ENCODE measurements around the gene SLC5A11. TPM values are rescaled to one million over a fixed set of nuclear protein-coding genes. Genes with fewer than 3 reads are reported as not detected.

SLC5A11 gene
- total RNA-seq, 4 donors from 2014 or later = 6.8 TPM; not detected in 3

GRCh38 chr16:24873028-24873427 is 27.3 kb downstream of the SLC5A11 start:
- DNase-seq = no peak
- Histone ChIP-seq H3K9me3 (no peaks in the 10 kb centered on the region), H3K36me3 (no peaks in the 10 kb centered on the region), H3K27ac (no peak overlapping the region), H3K4me3 (no peak overlapping the region), H3K4me1 (peaks cover 0 to 11% (median 0%) of the 10 kb centered on the region in 4 donors), H3K27me3 (no peaks in the 10 kb centered on the region)
- in situ Hi-C loops (cut with MboI; ENCODE audit: low pct_ligation_motif_present in 1 of 4, low pct_unique_long_range_greater_than_20kb in 1 of 4, low sequenced_read_pairs in 3 of 4) = no loop called here
- intact Hi-C loops (cut with DNase I; ENCODE audit: low total_unique reads) = no loop called here
- 48 to 67% methylated on average over 1 to 2 of the region's 2 CpGs for WGBS, 2 donors (ENCODE audit: low coverage in 1 of 2)
- no peak for TF ChIP-seq CTCF (IDR thresholded peaks at IDR 0.05)
- no peak for TF ChIP-seq EP300 (IDR thresholded peaks at IDR 0.05; ENCODE audit: low read depth)
- TF ChIP-seq POLR2AphosphoS5 (IDR thresholded peaks at IDR 0.05) = no peak
- TF ChIP-seq POLR2A (IDR thresholded peaks at IDR 0.05) = no peak

GRCh38 chr16:24875466-24875865 is 29.7 kb downstream of the SLC5A11 start:
- no peak for TF ChIP-seq POLR2AphosphoS5 (IDR thresholded peaks at IDR 0.05)
- no peak for TF ChIP-seq EP300 (IDR thresholded peaks at IDR 0.05; ENCODE audit: low read depth)
- TF ChIP-seq POLR2A (IDR thresholded peaks at IDR 0.05) = no peak
- no peak for TF ChIP-seq CTCF (IDR thresholded peaks at IDR 0.05)
- Histone ChIP-seq H3K27me3 (no peaks in the 10 kb centered on the region), H3K27ac (no peak overlapping the region), H3K9me3 (no peaks in the 10 kb centered on the region), H3K4me3 (no peak overlapping the region), H3K4me1 (peaks cover 0 to 11% (median 0%) of the 10 kb centered on the region in 4 donors), H3K36me3 (no peaks in the 10 kb centered on the region)
- in situ Hi-C loops (cut with MboI; ENCODE audit: low pct_ligation_motif_present in 1 of 4, low pct_unique_long_range_greater_than_20kb in 1 of 4, low sequenced_read_pairs in 3 of 4) = no loop called here
- WGBS, 2 donors (ENCODE audit: low coverage in 1 of 2) = 91% methylated on average over 10 of the region's 10 CpGs; no CpG with 5 or more reads in 1 of the 2 donors
- intact Hi-C loops (cut with DNase I; ENCODE audit: low total_unique reads) = no loop called here
- no peak for DNase-seq

GRCh38 chr16:24876231-24876630 is 30.5 kb downstream of the SLC5A11 start:
- H3K9me3 ChIP-seq = no peaks in the 10 kb centered on the region
- H3K4me3 ChIP-seq = no peak overlapping the region
- WGBS, 2 donors (ENCODE audit: low coverage in 1 of 2) = 53 to 54% methylated on average over 3 to 5 of the region's 5 CpGs
- no peak overlapping the region for H3K27ac ChIP-seq
- intact Hi-C loops (cut with DNase I; ENCODE audit: low total_unique reads) (no loop called here), in situ Hi-C loops (cut with MboI; ENCODE audit: low pct_ligation_motif_present in 1 of 4, low pct_unique_long_range_greater_than_20kb in 1 of 4, low sequenced_read_pairs in 3 of 4) (no loop called here)
- H3K4me1 ChIP-seq = peaks cover 0 to 11% (median 0%) of the 10 kb centered on the region in 4 donors
- H3K27me3 ChIP-seq = no peaks in the 10 kb centered on the region
- DNase-seq = peak; percentile 60
- H3K36me3 ChIP-seq = no peaks in the 10 kb centered on the region
- TF ChIP-seq CTCF (IDR thresholded peaks at IDR 0.05) (no peak), POLR2AphosphoS5 (IDR thresholded peaks at IDR 0.05) (peak in 1 of 3 donors; percentile 32)

- WGBS, 2 donors (ENCODE audit: low coverage in 1 of 2) = 90 to 93% methylated on average over 2 of the region's 2 CpGs
These were observed 33.9 kb downstream of the SLC5A11 start for GRCh38 chr16:24879684-24880083.

More at GRCh38 chr16:24879684-24880083, 33.9 kb downstream of the SLC5A11 start:
- no peak for DNase-seq
- no peak overlapping the region for H3K4me3 ChIP-seq
- in situ Hi-C loops (cut with MboI; ENCODE audit: low pct_ligation_motif_present in 1 of 4, low pct_unique_long_range_greater_than_20kb in 1 of 4, low sequenced_read_pairs in 3 of 4) (no loop called here), intact Hi-C loops (cut with DNase I; ENCODE audit: low total_unique reads) (no loop called here)
- no peaks in the 10 kb centered on the region for H3K9me3 ChIP-seq
- no peaks in the 10 kb centered on the region for H3K36me3 ChIP-seq
- H3K27me3 ChIP-seq = no peaks in the 10 kb centered on the region
- H3K4me1 ChIP-seq = peaks cover 0 to 11% (median 0%) of the 10 kb centered on the region in 4 donors
- TF ChIP-seq CTCF (IDR thresholded peaks at IDR 0.05) (no peak), POLR2AphosphoS5 (IDR thresholded peaks at IDR 0.05) (no peak), EP300 (IDR thresholded peaks at IDR 0.05; ENCODE audit: low read depth) (no peak), POLR2A (IDR thresholded peaks at IDR 0.05) (no peak)
- H3K27ac ChIP-seq = no peak overlapping the region
